Kidney (tissue), 22 donors: ENCODE measurements around the gene SLFN14. TPM values are rescaled to one million over a fixed set of nuclear protein-coding genes. Genes with fewer than 3 reads are reported as not detected.

Source experiments
- DNase-seq, 5 donors: peaks; one replicate each; pipeline ENCODE4 v3.0.0-alpha.2; 2013 to 2020
- FAIRE-seq: peaks from 2 replicates; lab custom pipeline; 2012; peaks lifted over from hg19 to GRCh38; lab: Jason Lieb, UNC
- H3K27ac ChIP-seq, 2 donors: one replicate each; pipeline ENCODE4 v1.7.0; 2013; ENCODE audit warnings: low read depth in 2 of 2, low read length in 2 of 2, inconsistent platforms in 1 of 2
- H3K27me3 ChIP-seq: one replicate; pipeline ENCODE4 v1.7.1; 2013; ENCODE audit warnings: low read length, inconsistent platforms; ENCODE audit not compliant: control insufficient read depth, insufficient read depth
- H3K36me3 ChIP-seq, 3 donors: one replicate each; pipeline versions ENCODE4 v1.7.0 to v1.7.1; 2013; ENCODE audit warnings: low read length in 3 of 3, control low read depth in 1 of 3, inconsistent platforms in 1 of 3; ENCODE audit not compliant: insufficient read depth in 3 of 3, control insufficient read depth in 2 of 3
- H3K4me1 ChIP-seq, 3 donors: one replicate each; pipeline versions ENCODE4 v1.7.0 to v1.7.1; 2013; ENCODE audit warnings: low read length in 3 of 3, inconsistent platforms in 1 of 3, low read depth in 1 of 3; ENCODE audit not compliant: control insufficient read depth in 2 of 3, insufficient read depth in 2 of 3
- H3K4me3 ChIP-seq, 3 donors: one replicate each; pipeline versions ENCODE4 v1.7.0 to v1.8.1; 2013; ENCODE audit warnings: low read length in 3 of 3, control low read depth in 1 of 3, inconsistent platforms in 1 of 3
- H3K9ac ChIP-seq, 3 donors: one replicate each; pipeline versions ENCODE4 v1.7.0 to v1.7.1; 2013; ENCODE audit warnings: low read length in 3 of 3, control low read depth in 1 of 3, inconsistent platforms in 1 of 3
- H3K9me3 ChIP-seq, 3 donors: one replicate each; pipeline versions ENCODE4 v1.7.0 to v1.7.1; 2013; ENCODE audit warnings: low read length in 3 of 3, control low read depth in 1 of 3, inconsistent platforms in 1 of 3; ENCODE audit not compliant: control insufficient read depth in 2 of 3, insufficient read depth in 1 of 3
- CTCF ChIP-seq: IDR thresholded peaks from 3 replicates; pipeline ENCODE4 v1.5.1; 2012; ENCODE audit warnings: mild to moderate bottlenecking, moderate library complexity, borderline replicate concordance; ENCODE audit not compliant: insufficient read depth; ENCODE audit errors: extremely low read depth
- intact Hi-C: fragments of 100-400 bp; cut with DNase I; formaldehyde crosslinking; loops from one replicate; pipeline ENCODE4 v1.11.1; 2022
- long read RNA-seq, 10 donors: library from polyadenylated mRNA in 1 of 10; unstranded in 1 of 10; transcript quantifications; one replicate each; pipeline ENCODE4 v2.0.0 and lab custom pipeline, GENCODE V29; 2021 to 2026
- polyA plus RNA-seq: library from polyadenylated mRNA; stranded (reverse); fragments of 350-450 nt; fragmentation: Illumina TruSeq; extraction: RNeasy Lipid Tissue Mini Kit (QIAGEN cat#74804); gene quantifications from one replicate; pipeline ENCODE4 v1.2.3, GENCODE V29; 2014; ENCODE audit warnings: low read depth, low replicate concordance; ENCODE audit not compliant: insufficient read depth
- total RNA-seq: library from RNA; stranded (reverse); fragmentation: NEBNext Ultra II Directional; extraction: Animal tissue kit (Norgen Biotek cat#: 25700); gene quantifications from one replicate; pipeline ENCODE4 v1.2.1, GENCODE V29; 2021
- donor health status: control.
- donor health status: control.
- donor health status: control.
- donor health status: control.
- donor health status: control.
- donor health status: DM: yes; HTN: yes; CAD: no.
- donor health status: Normal renal cell carcinoma (clear cell type).

The SLFN14 gene
- total RNA-seq = 0.09 TPM
- polyA plus RNA-seq = not detected
- long read RNA-seq, donor 1 = 0 reads
- long read RNA-seq, donor 2 = 0 reads
- long read RNA-seq, donor 3 = 0 reads
- long read RNA-seq, donor 4 = 0 reads
- long read RNA-seq, donor 5 = 0 reads
- long read RNA-seq, donor 6 = 0 reads
- long read RNA-seq, donor 7 = 0 reads
- long read RNA-seq, donor 8, partial matches to known transcripts = 0 of 38 reads
- long read RNA-seq, donor 8, other reads (novel, unspliced or antisense) = 38 of 38 reads
- long read RNA-seq, donor 9 = 0 reads
- long read RNA-seq, donor 10 = 0 reads

GRCh38 chr17:35560703-35561102, at the start of gene SLFN14:
SLFN14 (minus strand) TSS chr17:35560819; CDS start chr17:35558062, 2,757 bp downstream.
- no peak within 1 kb of the TSS for H3K4me3 ChIP-seq
- H3K9me3 ChIP-seq = no peaks in the 10 kb centered on the region
- H3K9ac ChIP-seq = no peak within 1 kb of the TSS
- FAIRE-seq (no peak), DNase-seq (no peak)
- no peaks in the 10 kb centered on the region for H3K27me3 ChIP-seq
- no peak for TF ChIP-seq CTCF
- no peaks in the 10 kb centered on the region for H3K4me1 ChIP-seq
- no peaks in the 10 kb centered on the region for H3K36me3 ChIP-seq
- intact Hi-C loops = no loop called here
- no peak within 1 kb of the TSS for H3K27ac ChIP-seq

GRCh38 chr17:35609831-35610230, 49.2 kb upstream of the SLFN14 start:
- Histone ChIP-seq H3K9me3 (no peaks in the 10 kb centered on the region), H3K4me3 (no peak overlapping the region), H3K9ac (no peak overlapping the region), H3K27me3 (no peaks in the 10 kb centered on the region), H3K36me3 (peaks cover 0 to 27% (median 11%) of the 10 kb centered on the region in 3 donors), H3K4me1 (no peaks in the 10 kb centered on the region), H3K27ac (no peak overlapping the region)
- FAIRE-seq (no peak), DNase-seq (no peak)
- intact Hi-C loops = loop anchor here (10.0 kb wide), 1 partner anchor 135 kb away; no protein-coding TSS in a partner anchor
- no peak for TF ChIP-seq CTCF

GRCh38 chr17:35607239-35607847, 46.7 kb upstream of the SLFN14 start:
- FAIRE-seq = no peak
- DNase-seq = no peak
- Histone ChIP-seq H3K9ac (no peak overlapping the region), H3K4me1 (no peaks in the 10 kb centered on the region), H3K27ac (no peak overlapping the region), H3K9me3 (no peaks in the 10 kb centered on the region), H3K27me3 (no peaks in the 10 kb centered on the region), H3K36me3 (peaks cover 0 to 23% (median 15%) of the 10 kb centered on the region in 3 donors), H3K4me3 (no peak overlapping the region)
- intact Hi-C loops = no loop called here
- no peak for TF ChIP-seq CTCF
